BE2C (cell line): ENCODE data around the gene ATP8B1.

Experiments used
- DNase-seq: peaks from one replicate; pipeline ENCODE4 v3.0.0-alpha.2; 2020
- H3K27me3 ChIP-seq: fragments of 250-450 bp; sonication (Bioruptor Pico); 2 replicates; pipeline ENCODE4 v1.5.1; 2020; ENCODE audit warnings: mild to moderate bottlenecking
- H3K36me3 ChIP-seq: fragments of 250-450 bp; sonication (Bioruptor Pico); 2 replicates; pipeline ENCODE4 v1.5.1; 2020; ENCODE audit warnings: mild to moderate bottlenecking
- H3K4me1 ChIP-seq: fragments of 250-450 bp; sonication (Bioruptor Pico); 2 replicates; pipeline ENCODE4 v1.5.1; 2020
- H3K4me3 ChIP-seq: 2 replicates; pipeline ENCODE4 v1.5.1; 2011; ENCODE audit warnings: low read depth, low read length
- H3K9me3 ChIP-seq: fragments of 250-450 bp; sonication (Bioruptor Pico); 2 replicates; pipeline ENCODE4 v1.5.1; 2020
- CTCF ChIP-seq: IDR thresholded peaks from 2 replicates; pipeline ENCODE4 v1.5.1; 2012; ENCODE audit warnings: mild to moderate bottlenecking, low read depth, low read length

ATP8B1 gene

GRCh38 chr18:57603871-57604270, 199.2 kb downstream of the ATP8B1 start:
- Histone ChIP-seq H3K9me3 (no peaks in the 10 kb centered on the region), H3K27me3 (no peaks in the 10 kb centered on the region), H3K4me3 (no peak overlapping the region), H3K4me1 (no peaks in the 10 kb centered on the region), H3K36me3 (peaks cover 23% of the 10 kb centered on the region)
- TF ChIP-seq CTCF, result no peak
- DNase-seq, result no peak
